ENCODE measurements around the gene KCNQ1OT1.

The KCNQ1OT1 gene

DNA sequence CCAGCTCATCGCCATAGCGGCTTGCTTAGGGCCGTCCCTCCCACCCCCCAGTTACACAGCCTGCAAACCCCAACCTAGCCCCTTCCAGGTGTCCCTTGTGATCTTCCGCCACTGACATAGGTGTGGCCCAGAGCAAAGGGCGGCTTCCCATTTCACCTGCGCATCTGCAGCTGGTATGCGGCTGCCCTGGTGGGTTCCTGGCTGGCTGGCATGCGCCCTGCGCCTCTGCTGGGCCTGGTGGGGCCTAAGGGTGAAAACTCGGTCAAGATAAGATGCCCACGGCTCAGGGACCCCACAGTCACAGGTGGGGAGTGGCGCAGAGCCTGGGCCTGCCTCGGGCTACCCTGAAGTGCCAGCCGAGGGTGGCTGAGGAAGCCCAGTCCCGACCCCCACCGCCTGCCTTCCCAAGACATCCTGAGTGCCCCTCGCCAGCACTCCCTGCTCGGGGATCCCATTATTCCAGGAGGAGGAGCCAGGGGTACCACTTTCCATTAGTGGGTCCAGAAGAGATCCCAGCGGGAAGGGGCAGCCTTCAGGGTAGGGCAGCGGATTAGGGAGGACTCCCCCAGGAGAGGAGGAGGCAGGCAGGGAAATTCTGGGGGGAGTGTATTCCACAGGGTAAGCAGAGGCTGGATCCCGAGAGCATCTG lies 36.9 kb upstream of the KCNQ1OT1 start:
- DNase-seq = no peak

DNA sequence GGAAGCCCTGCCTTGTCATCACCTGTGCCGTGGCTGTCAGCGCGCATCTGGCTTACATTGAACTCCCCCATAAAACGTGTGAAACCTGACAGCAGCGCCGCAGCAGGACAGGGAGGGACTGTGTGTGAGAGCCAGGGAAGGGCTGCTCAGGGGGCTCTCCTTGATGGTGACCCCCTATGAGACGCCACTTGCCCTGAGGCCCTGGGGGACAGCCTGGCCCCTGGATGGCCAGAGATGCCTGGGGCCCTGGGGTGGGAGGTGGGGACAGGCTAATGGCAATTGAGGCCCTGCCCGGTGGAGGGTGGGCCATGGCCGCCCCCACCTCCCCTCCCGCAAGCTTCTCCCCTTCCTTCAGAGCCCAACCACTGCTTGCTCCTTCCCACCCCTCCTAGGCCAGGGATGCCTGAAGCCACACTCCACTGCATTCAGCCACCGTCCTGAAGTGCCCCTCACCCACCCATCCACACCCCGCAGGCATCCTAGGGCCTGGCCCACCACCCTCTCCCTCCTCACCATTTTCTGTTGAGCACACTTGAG lies 35.3 kb upstream of the KCNQ1OT1 start:
- DNase-seq = no peak

DNA sequence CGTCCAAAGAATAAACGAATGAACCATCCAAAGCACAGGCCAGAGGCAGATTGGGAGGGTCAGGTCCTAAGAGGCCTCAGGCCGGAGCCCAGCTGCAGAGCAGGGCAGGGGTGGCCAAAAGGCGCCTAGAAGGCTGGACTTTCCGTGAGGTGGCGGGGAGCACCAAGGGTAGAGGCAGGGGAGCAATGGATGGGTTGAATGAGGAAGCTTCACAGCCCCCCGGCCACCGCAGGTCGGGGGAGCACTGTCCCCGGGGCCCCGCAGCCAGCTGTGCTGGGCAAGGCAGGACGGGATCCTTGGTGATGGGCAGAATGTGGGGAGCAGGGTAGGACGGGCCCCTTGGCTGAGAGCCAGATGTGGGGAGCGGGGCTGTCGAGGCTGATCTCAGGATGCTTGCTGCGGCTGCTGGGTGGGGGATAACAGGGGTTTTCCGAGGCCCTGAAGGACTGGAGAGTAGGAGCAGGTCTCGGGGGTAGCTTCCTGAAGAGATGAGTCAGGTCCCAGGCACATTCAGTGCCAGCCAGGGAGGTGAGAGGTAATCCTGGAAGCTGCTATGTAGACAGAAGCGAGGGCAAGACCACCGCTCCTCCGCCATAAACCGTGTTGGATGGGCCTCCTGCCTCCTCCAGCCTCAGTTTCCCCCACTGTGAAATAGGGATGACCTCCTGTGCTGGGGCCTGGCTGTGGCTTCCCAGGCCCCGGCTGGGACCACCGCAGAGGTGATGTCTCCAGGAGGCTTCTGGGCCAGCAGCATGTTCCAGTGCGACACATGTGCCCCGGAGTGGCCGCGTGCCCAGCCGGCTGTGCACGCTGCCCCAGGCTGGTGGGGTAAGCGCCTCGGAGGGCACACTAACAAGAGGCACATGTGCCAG lies 34.6 kb upstream of the KCNQ1OT1 start:
- DNase-seq = no peak

GRCh38 chr11:2732940-2733628 lies 33.3 kb upstream of the KCNQ1OT1 start:
- no peak for DNase-seq

- no peak for DNase-seq
Observed at GRCh38 chr11:2732261-2732939, 32.6 kb upstream of the KCNQ1OT1 start.

DNA sequence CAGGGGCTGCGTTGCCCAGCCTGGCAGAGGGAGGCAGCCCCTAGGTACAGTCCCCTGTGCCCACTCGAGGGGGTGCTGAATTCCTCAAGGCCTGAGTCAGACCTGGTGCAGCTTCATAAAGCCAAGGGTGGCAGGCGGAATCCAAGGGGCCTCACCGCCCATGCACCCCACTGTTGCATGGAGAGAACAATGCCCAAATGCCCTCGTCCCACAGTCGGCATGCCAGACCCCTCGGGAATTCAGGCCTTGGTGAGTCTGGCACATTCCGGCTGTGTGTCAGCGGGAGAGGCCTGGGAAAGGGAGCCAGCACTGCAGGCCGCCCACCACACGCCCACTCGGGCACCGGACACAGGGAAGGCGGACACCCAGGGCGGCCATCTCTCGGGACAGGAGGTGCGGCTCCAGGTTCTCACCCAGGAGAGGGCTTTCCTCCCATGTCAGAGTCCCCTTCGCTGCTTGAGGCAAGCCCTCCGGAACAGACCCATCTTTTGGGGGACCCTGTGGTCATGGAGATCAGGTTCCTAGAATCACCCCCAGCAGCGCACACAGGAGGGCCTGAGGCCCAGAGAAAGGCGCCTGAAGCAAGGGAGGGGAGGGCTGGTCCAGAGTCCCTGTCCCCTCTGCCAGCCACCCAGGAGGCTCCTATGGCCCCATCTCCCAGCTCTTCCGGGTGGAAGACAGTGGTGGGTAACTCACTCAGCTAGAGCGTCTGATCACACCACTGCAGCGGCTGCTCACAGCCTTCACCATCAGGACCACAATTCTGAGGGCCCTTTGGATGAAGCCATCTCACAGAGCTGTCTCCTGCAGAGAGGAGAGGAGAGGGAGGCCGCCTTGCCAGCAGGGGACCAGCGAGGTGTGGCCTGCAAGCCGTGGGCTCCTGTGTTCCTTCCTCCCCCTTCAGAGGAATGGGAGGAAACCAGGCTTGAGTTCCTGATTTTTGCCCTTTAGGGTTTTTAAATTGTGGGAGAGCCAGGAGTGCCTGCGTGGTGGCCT lies 31.6 kb upstream of the KCNQ1OT1 start:
- no peak for DNase-seq

- DNase-seq = no peak
Observed at GRCh38 chr11:2730272-2731129, 30.7 kb upstream of the KCNQ1OT1 start.

GRCh38 chr11:2729841-2730240 lies 30.0 kb upstream of the KCNQ1OT1 start:
- no peak for DNase-seq

DNA sequence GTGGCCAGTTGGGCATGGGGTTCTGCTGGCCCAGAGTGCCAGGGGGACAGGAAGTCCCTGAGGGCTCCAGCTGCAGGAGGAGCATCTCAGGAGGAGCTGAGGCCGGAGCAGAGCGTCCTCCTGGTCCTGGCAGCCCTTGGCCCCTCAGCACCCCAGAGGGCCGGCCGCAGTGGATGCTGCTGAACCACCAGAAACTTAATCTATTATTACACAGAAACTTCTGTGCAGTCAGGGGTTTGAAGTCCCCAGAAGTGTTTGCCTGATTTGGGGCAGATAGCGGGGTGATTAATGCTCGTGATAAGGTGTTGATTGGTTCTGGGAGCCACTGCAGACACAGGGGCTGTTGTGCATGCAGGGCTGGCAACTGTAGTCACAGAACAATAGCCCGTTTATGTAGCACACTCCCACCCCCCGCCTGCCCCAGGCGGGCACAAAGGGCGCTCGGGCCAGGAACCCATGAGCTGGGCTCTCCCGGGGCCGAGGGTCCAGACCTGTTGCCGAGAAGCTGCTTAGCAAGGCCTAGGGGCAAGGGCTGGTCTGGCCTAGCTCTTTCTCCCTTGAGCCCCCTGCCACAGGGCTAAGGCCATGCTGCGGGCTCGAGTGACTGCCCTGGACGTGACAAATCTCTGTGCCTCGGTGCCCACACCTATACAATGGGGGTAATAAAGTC lies 29.0 kb upstream of the KCNQ1OT1 start:
- no peak for DNase-seq

GRCh38 chr11:2728128-2728662 lies 28.4 kb upstream of the KCNQ1OT1 start:
- no peak for DNase-seq

DNA sequence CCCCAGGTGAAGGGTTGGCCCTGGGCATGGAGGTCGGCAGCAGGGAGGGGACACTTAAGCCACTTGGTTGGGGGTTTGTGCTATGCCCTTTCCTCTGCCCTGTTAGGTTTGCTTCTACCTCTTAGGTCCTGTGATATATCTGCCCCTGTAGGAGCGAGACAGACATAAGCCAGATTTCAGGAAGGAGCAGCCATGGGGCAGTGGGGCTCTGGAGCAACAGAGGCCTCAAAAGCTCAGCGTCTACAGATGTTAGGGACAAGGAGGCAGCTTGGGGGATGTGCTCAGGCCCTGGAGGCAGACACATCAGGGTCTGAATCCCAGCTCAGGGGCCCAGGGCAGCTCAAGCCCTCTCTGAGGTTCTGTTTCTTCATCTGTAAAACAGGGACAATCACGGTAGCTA lies 27.2 kb upstream of the KCNQ1OT1 start:
- DNase-seq = no peak

GRCh38 chr11:2725368-2726300 lies 25.8 kb upstream of the KCNQ1OT1 start:
- DNase-seq = no peak

- no peak for DNase-seq
Observed at GRCh38 chr11:2724653-2725367, 25.0 kb upstream of the KCNQ1OT1 start.

- no peak for DNase-seq
Observed at GRCh38 chr11:2724104-2724503, 24.3 kb upstream of the KCNQ1OT1 start.

GRCh38 chr11:2722955-2723354 lies 23.2 kb upstream of the KCNQ1OT1 start:
- DNase-seq = no peak

DNA sequence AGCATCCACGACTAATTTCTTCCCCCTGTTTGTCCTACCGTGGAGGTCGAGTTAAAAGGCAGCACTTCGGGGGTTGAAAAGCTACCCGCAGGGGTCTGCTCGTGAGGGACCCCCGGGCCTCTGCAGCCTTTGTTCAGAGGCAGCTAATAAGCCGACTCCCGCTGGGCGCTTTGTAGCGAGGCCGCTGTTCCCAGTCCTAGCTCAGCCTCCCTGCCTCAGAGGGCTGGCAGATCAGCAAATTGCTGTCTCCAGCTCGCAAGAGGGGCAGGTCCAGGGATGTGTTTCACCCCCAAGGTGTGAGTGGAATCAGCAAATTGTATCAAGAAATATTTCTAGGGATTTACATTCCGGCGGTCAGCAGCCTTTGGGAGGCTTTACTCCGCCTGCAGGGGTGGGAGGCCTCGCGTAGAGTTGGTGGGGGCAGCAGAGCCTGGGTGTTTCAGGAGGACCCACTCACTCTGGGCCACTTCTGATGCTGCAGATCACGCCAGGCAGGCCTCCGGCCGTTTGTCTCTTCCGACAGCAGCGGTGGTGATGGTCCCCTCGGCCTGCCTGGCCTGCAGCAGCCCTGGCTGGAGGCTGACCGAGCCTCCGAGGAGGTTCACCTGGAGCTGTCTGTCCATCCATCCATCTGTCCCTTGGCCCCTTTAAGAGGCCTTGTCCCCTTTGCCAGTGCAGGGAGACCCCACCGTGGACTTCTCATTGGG lies 21.6 kb upstream of the KCNQ1OT1 start:
- no peak for DNase-seq

Data from CD4-positive, alpha-beta T cell treated with Interleukin-15 for 1 hour (primary cell).